ENCODE measurements around the gene CSMD2.

The CSMD2 gene

DNA sequence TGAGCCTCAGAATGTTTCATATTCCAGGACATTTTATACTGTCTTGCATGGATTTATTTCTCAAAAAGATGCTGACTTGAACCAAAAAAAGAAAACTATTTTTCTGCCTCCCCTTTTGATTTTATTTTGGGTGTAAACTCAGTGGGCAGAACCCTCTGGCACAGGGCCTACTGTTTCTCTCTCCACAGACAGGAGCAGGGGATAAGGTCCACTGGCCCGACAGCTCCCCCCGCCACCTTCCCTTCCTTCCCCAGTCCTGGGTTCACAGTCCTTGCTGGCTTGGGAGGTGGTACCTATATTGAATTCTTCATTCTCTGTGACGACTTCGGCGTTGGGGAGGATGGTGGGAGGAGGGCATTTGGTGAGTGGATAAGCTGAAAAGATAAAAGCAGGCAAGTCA is 578.2 kb downstream of the CSMD2 start:
- no peaks in the 10 kb centered on the region for H3K9me3 ChIP-seq (ENCODE audit: control insufficient read depth, insufficient read depth, low read length)
- no peak overlapping the region for H3K9ac ChIP-seq (ENCODE audit: low read depth, low read length)
- H3K36me3 ChIP-seq (ENCODE audit: insufficient read depth, low read length) = no peaks in the 10 kb centered on the region
- no peaks in the 10 kb centered on the region for H3K4me1 ChIP-seq (ENCODE audit: insufficient read depth, low read length)

DNA sequence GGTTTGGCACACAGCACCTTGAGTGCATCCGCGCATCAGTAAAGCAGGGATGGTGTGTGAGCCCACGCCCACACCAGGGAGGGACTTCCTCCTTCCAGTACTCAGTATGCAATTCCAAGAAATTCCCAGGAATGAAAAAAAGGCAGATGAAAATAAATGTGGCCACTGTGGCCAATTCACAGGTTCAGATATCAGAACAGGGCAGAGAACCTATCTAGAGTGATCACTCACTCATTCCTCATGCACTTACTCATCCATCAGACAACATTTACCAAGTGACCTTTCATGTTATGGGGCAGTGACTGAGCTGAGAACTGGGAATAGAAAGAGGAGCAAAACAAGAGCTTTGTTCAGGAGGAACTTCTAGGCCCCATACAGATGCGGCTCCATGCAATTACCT is 578.9 kb downstream of the CSMD2 start:
- no peak overlapping the region for H3K9ac ChIP-seq (ENCODE audit: low read depth, low read length)
- no peaks in the 10 kb centered on the region for H3K9me3 ChIP-seq (ENCODE audit: control insufficient read depth, insufficient read depth, low read length)
- no peaks in the 10 kb centered on the region for H3K4me1 ChIP-seq (ENCODE audit: insufficient read depth, low read length)
- no peaks in the 10 kb centered on the region for H3K36me3 ChIP-seq (ENCODE audit: insufficient read depth, low read length)

DNA sequence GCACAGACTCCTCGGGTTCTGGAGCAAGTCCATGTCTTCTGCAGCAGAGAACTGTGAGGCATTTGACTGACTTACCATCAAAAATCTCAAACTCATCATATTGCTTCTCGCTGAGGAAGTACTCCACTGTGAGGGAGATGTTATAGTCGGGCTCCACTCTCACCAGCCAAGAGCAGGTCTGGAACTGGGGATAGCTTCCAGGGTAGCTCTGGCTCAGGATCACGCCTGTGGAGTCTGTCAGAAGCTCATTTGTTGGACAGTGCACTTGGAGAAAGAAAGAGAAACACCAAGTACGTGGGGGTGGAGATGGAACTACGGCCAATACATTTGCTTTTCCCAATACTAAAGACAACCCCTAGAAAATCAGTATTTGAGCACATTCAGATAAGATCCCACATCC is 581.5 kb downstream of the CSMD2 start:
- no peak overlapping the region for H3K9ac ChIP-seq (ENCODE audit: low read depth, low read length)
- no peaks in the 10 kb centered on the region for H3K36me3 ChIP-seq (ENCODE audit: insufficient read depth, low read length)
- H3K9me3 ChIP-seq (ENCODE audit: control insufficient read depth, insufficient read depth, low read length) = no peaks in the 10 kb centered on the region
- no peaks in the 10 kb centered on the region for H3K4me1 ChIP-seq (ENCODE audit: insufficient read depth, low read length)

DNA sequence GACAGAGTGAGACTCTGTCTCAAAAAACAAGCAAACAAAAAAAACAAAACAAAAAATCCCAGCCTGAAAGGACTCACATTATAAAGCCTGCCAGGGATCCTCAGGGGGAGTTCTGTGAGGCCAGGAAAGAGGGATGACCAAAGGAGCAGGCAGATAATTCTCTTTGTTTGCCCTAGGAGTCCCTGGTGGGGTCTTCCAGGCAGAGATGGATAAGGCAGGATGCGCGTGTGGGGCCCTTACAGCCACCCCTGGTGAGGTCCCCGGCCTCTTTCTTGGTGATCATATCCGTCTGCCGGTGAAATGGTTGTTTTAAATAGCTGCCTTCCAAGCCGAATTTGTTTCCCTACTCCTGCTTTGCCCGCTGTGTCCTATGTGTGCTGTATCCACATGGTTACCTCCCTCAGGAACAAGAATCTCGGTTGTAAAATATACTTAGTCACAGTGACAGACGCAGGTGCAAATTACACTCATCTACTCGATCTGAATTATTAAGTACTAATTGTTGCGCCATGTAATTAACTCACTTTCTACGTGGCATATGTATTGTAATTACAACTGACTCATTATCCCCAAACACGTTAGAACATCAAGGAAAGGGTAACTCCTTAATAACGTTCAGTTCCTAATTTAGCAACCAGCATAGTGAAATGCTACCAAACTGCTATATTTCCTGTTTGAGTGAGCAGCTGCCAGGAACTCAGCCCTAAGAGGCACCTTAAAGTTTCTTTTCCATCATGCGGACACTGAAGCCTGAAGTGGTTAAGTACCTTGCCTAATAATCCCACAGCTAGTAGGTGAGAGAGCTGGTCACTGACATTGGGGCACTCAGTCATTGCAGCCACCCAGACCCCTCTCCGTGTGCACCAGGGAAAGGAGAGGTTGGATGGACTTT is 586.2 kb downstream of the CSMD2 start:
- Histone ChIP-seq H3K9ac (ENCODE audit: low read depth, low read length) (no peak overlapping the region), H3K36me3 (ENCODE audit: insufficient read depth, low read length) (no peaks in the 10 kb centered on the region), H3K4me1 (ENCODE audit: insufficient read depth, low read length) (no peaks in the 10 kb centered on the region), H3K9me3 (ENCODE audit: control insufficient read depth, insufficient read depth, low read length) (no peaks in the 10 kb centered on the region)

DNA sequence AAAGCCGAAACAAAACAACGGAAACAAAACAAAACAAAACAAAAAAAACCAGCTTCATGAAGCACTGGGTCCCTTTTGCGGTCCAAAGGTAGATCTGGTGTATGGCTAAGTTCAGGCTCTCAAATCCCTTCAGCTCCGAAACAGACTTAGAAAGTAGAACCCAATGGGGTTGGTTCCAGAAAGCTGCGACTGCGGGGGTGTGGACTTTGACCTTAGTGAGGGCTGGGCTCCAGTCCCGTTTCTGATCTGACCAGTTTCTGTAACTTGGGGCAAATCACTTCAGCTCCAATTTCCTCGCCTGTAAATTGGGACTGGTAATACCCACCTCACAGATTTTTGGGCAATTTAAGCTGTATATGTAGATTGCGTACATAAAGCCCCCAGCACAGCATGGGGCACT is 587.4 kb downstream of the CSMD2 start:
- no peaks in the 10 kb centered on the region for H3K9me3 ChIP-seq (ENCODE audit: control insufficient read depth, insufficient read depth, low read length)
- H3K36me3 ChIP-seq (ENCODE audit: insufficient read depth, low read length) = no peaks in the 10 kb centered on the region
- no peak overlapping the region for H3K9ac ChIP-seq (ENCODE audit: low read depth, low read length)
- H3K4me1 ChIP-seq (ENCODE audit: insufficient read depth, low read length) = no peaks in the 10 kb centered on the region

DNA sequence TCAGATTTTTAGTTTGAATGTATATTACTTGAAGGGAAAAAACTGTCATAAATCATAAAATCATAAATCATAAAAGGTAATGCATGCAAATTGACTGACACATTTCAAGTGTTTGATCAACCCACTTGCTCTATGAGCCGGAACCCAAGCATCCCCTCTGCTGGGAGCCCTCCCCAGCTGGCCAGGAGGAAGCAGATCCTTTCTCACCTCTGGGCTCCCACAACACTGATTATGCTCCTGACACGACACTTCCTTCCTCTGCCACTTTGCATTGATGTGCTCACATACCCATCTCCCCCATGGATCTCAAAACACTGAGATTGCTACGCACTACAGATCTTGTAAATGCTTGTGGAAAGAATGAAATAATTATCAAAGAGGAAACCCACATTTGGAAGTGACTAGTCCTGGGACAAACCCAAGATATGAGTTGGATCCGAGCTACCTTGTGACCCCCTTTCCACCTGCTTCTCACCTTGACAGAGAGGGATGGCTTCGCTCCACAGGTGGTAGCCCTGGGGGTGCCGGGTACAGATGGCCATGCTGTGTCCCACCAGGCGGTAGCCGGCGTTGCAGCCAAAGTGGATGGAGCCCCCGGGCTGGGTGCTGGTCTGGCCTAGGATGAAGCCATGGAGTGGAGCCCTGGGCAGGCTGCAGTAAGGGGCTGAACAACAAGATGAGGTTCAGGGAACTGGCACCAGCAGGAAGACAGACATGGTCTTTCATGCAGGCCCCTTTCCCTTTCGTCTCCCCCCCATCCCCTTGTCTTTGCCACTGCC is 588.0 kb downstream of the CSMD2 start:
- H3K36me3 ChIP-seq (ENCODE audit: insufficient read depth, low read length) = no peaks in the 10 kb centered on the region

DNA sequence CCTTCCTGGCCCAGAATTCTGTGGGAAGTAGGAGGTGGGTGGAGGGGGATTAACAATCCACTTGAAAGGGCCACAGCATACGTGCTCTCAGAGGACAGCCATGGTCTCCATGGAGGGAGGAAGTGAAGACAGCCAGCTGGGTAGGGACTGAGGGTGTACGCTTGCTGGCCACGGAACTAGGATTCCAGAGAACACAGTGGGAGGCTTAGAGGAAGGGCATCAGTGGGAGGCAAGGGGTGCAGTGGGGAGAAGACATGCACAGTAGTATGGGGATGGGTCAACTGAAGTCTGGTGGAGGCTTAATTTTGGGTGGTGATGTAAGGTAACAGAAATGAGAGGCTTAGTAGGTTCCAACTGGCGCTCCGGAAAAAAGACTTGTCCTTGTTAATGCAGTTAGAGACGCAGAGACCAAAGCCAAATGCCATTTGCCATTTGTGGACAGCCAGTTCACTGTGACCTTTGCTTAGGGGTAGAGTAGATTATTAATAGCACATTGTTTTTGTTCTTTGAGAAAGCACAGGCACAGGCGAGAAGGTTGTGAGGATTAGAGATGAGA is 589.6 kb downstream of the CSMD2 start:
- Histone ChIP-seq H3K36me3 (ENCODE audit: insufficient read depth, low read length) (no peaks in the 10 kb centered on the region), H3K9ac (ENCODE audit: low read depth, low read length) (no peak overlapping the region), H3K4me1 (ENCODE audit: insufficient read depth, low read length) (no peaks in the 10 kb centered on the region), H3K9me3 (ENCODE audit: control insufficient read depth, insufficient read depth, low read length) (no peaks in the 10 kb centered on the region)

More for the DNA sequence above, 588.0 kb downstream of the CSMD2 start:
- no peak overlapping the region for H3K9ac ChIP-seq (ENCODE audit: low read depth, low read length)
- H3K9me3 ChIP-seq (ENCODE audit: control insufficient read depth, insufficient read depth, low read length) = no peaks in the 10 kb centered on the region
- H3K4me1 ChIP-seq (ENCODE audit: insufficient read depth, low read length) = no peaks in the 10 kb centered on the region

DNA sequence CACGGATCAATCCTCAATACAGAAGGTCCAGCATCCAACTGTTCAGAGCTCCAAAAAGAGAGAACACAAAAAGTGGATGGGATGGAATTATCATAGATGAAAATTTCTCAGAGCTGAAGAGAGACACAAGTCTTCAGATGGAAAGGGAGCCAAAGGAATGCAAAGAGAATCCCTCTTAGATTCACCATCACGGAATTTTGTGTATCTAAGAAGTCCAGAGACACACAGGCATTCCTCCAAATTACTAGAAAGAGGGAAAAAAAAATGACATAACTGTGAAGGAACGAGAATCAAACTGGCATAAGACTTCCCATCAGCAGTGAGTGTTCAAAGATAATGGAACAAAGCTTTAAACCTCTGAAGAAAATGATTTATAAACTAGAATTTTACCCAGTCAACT is 591.4 kb downstream of the CSMD2 start:
- Histone ChIP-seq H3K36me3 (ENCODE audit: insufficient read depth, low read length) (no peaks in the 10 kb centered on the region), H3K9me3 (ENCODE audit: control insufficient read depth, insufficient read depth, low read length) (no peaks in the 10 kb centered on the region), H3K9ac (ENCODE audit: low read depth, low read length) (no peak overlapping the region), H3K4me1 (ENCODE audit: insufficient read depth, low read length) (no peaks in the 10 kb centered on the region)

DNA sequence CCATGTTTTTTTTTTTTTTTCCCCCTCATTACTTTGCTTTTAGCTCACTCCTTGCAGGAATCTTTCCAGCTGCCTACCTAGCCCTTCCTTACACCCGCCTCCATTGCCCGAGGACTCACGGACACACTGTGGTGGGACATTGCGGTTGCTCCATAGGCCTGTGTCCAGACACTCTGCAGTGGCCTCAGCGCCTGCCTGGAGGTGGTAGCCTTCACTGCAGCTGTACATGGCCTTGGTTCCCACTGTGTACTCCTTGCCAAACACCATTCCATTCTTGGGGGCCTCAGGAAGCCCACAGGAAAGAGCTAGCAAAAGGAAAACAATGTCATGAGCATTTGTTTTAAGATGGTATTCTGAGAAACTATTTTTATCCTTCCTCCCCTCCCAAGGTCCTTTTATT is 592.6 kb downstream of the CSMD2 start:
- no peaks in the 10 kb centered on the region for H3K9me3 ChIP-seq (ENCODE audit: control insufficient read depth, insufficient read depth, low read length)
- no peak overlapping the region for H3K9ac ChIP-seq (ENCODE audit: low read depth, low read length)
- H3K4me1 ChIP-seq (ENCODE audit: insufficient read depth, low read length) = no peaks in the 10 kb centered on the region
- no peaks in the 10 kb centered on the region for H3K36me3 ChIP-seq (ENCODE audit: insufficient read depth, low read length)

DNA sequence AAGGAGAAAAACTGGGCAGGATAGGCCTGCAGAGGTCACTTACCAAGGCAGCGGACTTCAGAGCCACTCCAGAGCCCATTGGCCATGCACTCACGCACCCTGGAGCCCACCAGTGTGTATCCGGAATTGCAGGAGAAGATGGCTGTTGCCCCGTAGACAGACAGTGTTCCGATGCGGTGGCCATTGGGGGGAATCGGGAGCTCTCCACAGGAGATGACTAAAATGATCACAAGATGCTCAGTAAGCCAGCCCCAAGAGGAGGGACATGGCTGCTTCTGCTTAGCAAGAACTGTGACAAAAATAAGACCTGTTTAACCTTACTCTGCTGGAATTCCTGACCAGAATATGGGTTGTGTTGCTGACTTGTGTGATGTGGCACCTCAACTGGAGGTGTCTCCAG is 595.7 kb downstream of the CSMD2 start:
- no peaks in the 10 kb centered on the region for H3K9me3 ChIP-seq (ENCODE audit: control insufficient read depth, insufficient read depth, low read length)
- no peaks in the 10 kb centered on the region for H3K4me1 ChIP-seq (ENCODE audit: insufficient read depth, low read length)
- H3K36me3 ChIP-seq (ENCODE audit: insufficient read depth, low read length) = no peaks in the 10 kb centered on the region
- no peak overlapping the region for H3K9ac ChIP-seq (ENCODE audit: low read depth, low read length)

DNA sequence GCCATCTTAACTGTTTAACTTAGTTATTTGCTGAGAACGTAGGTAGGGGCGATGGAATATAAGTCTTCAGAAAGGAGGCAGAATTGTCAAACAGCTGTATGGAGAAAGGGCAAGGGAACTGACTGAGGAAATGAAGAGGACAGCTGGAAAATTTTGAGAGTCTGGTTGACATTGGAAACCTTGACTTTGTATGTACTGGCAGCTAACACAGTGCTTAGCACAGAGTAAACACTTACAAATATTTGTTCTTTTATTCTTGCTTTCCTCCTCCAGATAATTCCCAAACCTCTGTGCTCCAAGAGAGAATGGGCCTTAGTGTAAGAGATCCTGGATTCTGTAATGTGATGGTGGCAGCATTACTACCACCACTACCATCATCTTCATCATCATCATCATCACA is 601.3 kb downstream of the CSMD2 start:
- H3K9me3 ChIP-seq (ENCODE audit: control insufficient read depth, insufficient read depth, low read length) = no peaks in the 10 kb centered on the region
- no peaks in the 10 kb centered on the region for H3K36me3 ChIP-seq (ENCODE audit: insufficient read depth, low read length)
- no peak overlapping the region for H3K9ac ChIP-seq (ENCODE audit: low read depth, low read length)
- no peaks in the 10 kb centered on the region for H3K4me1 ChIP-seq (ENCODE audit: insufficient read depth, low read length)

DNA sequence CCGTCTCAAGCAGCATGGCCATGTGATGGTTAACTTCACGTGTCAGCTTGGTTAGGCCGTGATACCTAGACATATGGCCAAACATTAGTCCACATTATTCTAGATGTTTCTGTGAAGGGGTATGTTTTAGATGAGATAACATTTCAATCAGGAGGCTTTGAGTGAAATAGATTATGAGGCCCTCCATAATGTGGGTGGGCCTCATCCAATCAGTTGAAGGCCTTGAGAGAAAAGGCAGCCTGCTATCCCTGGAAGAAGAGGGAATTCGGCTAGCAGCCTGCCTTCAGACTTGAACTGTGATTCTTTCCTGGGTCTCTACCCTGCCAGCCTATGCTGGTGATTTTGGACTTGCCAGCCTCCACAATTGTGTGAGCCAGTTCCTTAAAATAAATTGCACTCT is 602.5 kb downstream of the CSMD2 start:
- Histone ChIP-seq H3K36me3 (ENCODE audit: insufficient read depth, low read length) (no peaks in the 10 kb centered on the region), H3K9me3 (ENCODE audit: control insufficient read depth, insufficient read depth, low read length) (no peaks in the 10 kb centered on the region), H3K4me1 (ENCODE audit: insufficient read depth, low read length) (no peaks in the 10 kb centered on the region), H3K9ac (ENCODE audit: low read depth, low read length) (no peak overlapping the region)

DNA sequence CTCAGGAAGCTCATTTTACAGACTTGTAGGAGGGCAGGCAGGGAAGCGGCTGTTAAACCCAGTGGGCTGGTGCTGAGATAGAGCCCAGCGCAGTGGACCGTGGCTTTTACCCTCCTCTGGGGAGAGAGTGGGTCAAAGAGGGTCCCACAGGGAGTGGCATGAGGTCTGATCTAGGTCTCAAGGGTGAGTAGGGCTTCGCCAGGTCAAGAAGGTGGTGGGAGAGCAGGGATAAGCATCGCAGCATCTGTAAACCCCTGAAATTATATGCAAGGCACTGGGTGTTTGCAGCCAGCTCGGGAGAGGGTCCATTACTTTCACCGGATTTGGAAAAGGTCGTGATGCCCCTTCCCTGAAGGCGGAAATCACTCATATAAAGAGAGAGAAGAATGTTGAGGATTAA is 603.5 kb downstream of the CSMD2 start:
- Histone ChIP-seq H3K9me3 (ENCODE audit: control insufficient read depth, insufficient read depth, low read length) (no peaks in the 10 kb centered on the region), H3K4me1 (ENCODE audit: insufficient read depth, low read length) (no peaks in the 10 kb centered on the region), H3K36me3 (ENCODE audit: insufficient read depth, low read length) (no peaks in the 10 kb centered on the region), H3K9ac (ENCODE audit: low read depth, low read length) (no peak overlapping the region)

DNA sequence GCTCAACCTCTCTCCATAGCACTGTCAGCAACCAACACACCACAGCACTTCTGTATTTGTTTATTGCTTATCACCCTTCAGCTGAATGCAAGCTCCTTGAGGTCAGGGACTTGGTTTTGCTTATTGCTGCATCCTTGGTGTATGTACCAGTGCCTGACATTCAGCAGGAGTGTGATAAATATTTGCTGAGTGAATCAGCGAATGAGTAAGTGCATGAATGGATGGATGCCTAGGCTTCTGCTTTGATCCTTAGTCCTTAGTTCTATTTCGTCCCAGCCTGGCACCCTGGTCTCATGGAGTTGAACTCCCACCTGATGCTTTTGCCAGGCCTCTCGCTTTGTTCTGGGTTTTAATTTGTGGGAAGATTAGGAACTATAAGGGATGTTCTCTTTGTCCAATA is 604.4 kb downstream of the CSMD2 start:
- Histone ChIP-seq H3K9ac (ENCODE audit: low read depth, low read length) (no peak overlapping the region), H3K9me3 (ENCODE audit: control insufficient read depth, insufficient read depth, low read length) (no peaks in the 10 kb centered on the region), H3K36me3 (ENCODE audit: insufficient read depth, low read length) (no peaks in the 10 kb centered on the region), H3K4me1 (ENCODE audit: insufficient read depth, low read length) (no peaks in the 10 kb centered on the region)

DNA sequence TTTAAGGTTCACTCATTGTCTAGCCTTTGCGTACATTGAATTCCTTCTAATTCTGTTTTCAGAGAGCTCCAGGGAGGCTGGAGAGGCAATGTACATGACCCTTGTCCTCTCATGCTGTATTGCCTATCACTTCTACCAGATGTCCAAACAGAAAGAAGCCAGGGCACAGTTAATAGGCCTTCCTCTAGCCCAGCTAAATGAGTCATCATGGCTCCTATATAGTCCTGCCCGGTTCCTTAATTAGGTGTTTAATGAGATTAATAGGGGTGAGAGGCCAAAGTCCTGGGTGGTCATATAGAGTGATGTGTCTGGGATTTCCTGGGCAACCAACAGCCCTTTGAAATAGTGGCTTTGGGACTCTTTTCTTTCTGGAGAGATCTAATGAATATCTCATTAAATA is 616.3 kb downstream of the CSMD2 start:
- H3K36me3 ChIP-seq (ENCODE audit: insufficient read depth, low read length) = no peaks in the 10 kb centered on the region
- no peaks in the 10 kb centered on the region; the same call in 1 of the 2 replicates for H3K9me3 ChIP-seq (ENCODE audit: control insufficient read depth, insufficient read depth, low read length)
- no peaks in the 10 kb centered on the region for H3K4me1 ChIP-seq (ENCODE audit: insufficient read depth, low read length)
- H3K9ac ChIP-seq (ENCODE audit: low read depth, low read length) = no peak overlapping the region

Measured in ES-I3 (cell line).